H9 (cell line): Measurements from ENCODE around the gene PFKP. TPM values are rescaled to one million over a fixed set of nuclear protein-coding genes. Genes with fewer than 3 reads are reported as not detected.
A peak's percentile ranks its signal among the peaks of the same experiment; 100 is the strongest.

Source experiments
- DNase-seq: peaks from one replicate; pipeline ENCODE4 v3.0.0-alpha.2; 2017
- H2AFZ ChIP-seq: one replicate; pipeline ENCODE4 v1.6.1; 2013; ENCODE audit warnings: mild to moderate bottlenecking, low read length, control low read depth, moderate library complexity
- H2AK5ac ChIP-seq: 2 replicates; pipeline ENCODE4 v1.6.1; 2013; ENCODE audit warnings: low read length, control low read depth, mixed read lengths; ENCODE audit not compliant: insufficient read length
- H2BK120ac ChIP-seq: one replicate; pipeline ENCODE4 v1.6.1; 2013; ENCODE audit warnings: low read depth, mild to moderate bottlenecking, low read length, control low read depth, inconsistent platforms; ENCODE audit not compliant: poor library complexity, severe bottlenecking
- H2BK12ac ChIP-seq: 2 replicates; pipeline ENCODE4 v1.6.1; 2013; ENCODE audit warnings: low read length, control low read depth, mixed read lengths, low read depth; ENCODE audit not compliant: insufficient read length
- H2BK15ac ChIP-seq: 2 replicates; pipeline ENCODE4 v1.6.1; 2013; ENCODE audit warnings: low read depth, low read length, control low read depth
- H2BK20ac ChIP-seq: one replicate; pipeline ENCODE4 v1.6.1; 2013; ENCODE audit warnings: low read depth, mild to moderate bottlenecking, low read length, control low read depth, inconsistent platforms; ENCODE audit not compliant: poor library complexity, severe bottlenecking
- H2BK5ac ChIP-seq: 2 replicates; pipeline ENCODE4 v1.6.1; 2013; ENCODE audit warnings: low read length, control low read depth, mixed read lengths; ENCODE audit not compliant: insufficient read length
- H3K14ac ChIP-seq: 2 replicates; pipeline ENCODE4 v1.6.1; 2013; ENCODE audit warnings: low read length, control low read depth; ENCODE audit not compliant: insufficient read depth
- H3K18ac ChIP-seq: 2 replicates; pipeline ENCODE4 v1.6.1; 2013; ENCODE audit warnings: low read depth, mild to moderate bottlenecking, mixed read lengths, low read length, control low read depth; ENCODE audit not compliant: insufficient read length
- H3K23ac ChIP-seq: 2 replicates; pipeline ENCODE4 v1.6.1; 2013; ENCODE audit warnings: low read length, control low read depth, mixed read lengths, low read depth; ENCODE audit not compliant: insufficient read length
- H3K23me2 ChIP-seq: 2 replicates; pipeline ENCODE4 v1.6.1; 2013; ENCODE audit warnings: low read depth, mild to moderate bottlenecking, mixed read lengths, low read length, control low read depth; ENCODE audit not compliant: insufficient read length, poor library complexity, severe bottlenecking
- H3K27ac ChIP-seq: 2 replicates; pipeline ENCODE4 v1.5.1; 2013; ENCODE audit warnings: low read length, control low read depth, mixed read lengths, low read depth; ENCODE audit not compliant: insufficient read length
- H3K27me3 ChIP-seq: 2 replicates; pipeline ENCODE4 v1.6.1; 2013; ENCODE audit warnings: low read length, control low read depth, inconsistent platforms; ENCODE audit not compliant: insufficient read depth
- H3K4ac ChIP-seq: 2 replicates; pipeline ENCODE4 v1.6.1; 2013; ENCODE audit warnings: low read depth, mild to moderate bottlenecking, control low read depth, inconsistent platforms, low read length, moderate library complexity
- H3K4me1 ChIP-seq: 2 replicates; pipeline ENCODE4 v1.6.1; 2013; ENCODE audit warnings: low read length, control low read depth, inconsistent platforms; ENCODE audit not compliant: insufficient read depth
- H3K4me2 ChIP-seq: 2 replicates; pipeline ENCODE4 v1.6.1; 2013; ENCODE audit warnings: low read length, control low read depth, mixed read lengths; ENCODE audit not compliant: insufficient read length, insufficient read depth
- H3K56ac ChIP-seq: 2 replicates; pipeline ENCODE4 v1.6.1; 2013; ENCODE audit warnings: low read depth, mild to moderate bottlenecking, mixed read lengths, low read length, control low read depth; ENCODE audit not compliant: insufficient read length
- H3K79me1 ChIP-seq: 2 replicates; pipeline ENCODE4 v1.6.1; 2013; ENCODE audit warnings: low read depth, mild to moderate bottlenecking, moderate library complexity, low read length, control low read depth, inconsistent platforms; ENCODE audit not compliant: insufficient read depth, poor library complexity, severe bottlenecking
- H3K79me2 ChIP-seq: 2 replicates; pipeline ENCODE4 v1.6.1; 2013; ENCODE audit warnings: low read length, control low read depth, inconsistent platforms; ENCODE audit not compliant: insufficient read depth
- H3K9ac ChIP-seq: 2 replicates; pipeline ENCODE4 v1.6.1; 2013; ENCODE audit warnings: low read length, control low read depth, mixed read lengths; ENCODE audit not compliant: insufficient read length; ENCODE audit errors: extremely low read depth
- H3K9me3 ChIP-seq: one replicate; pipeline ENCODE4 v1.6.1; 2013; ENCODE audit warnings: low read depth, low read length, inconsistent platforms; ENCODE audit not compliant: control insufficient read depth
- H3T11ph ChIP-seq: one replicate; pipeline ENCODE4 v1.6.1; 2013; ENCODE audit warnings: mild to moderate bottlenecking, low read length, control low read depth, inconsistent platforms
- H4K20me1 ChIP-seq: one replicate; pipeline ENCODE4 v1.6.1; 2013; ENCODE audit not compliant: control insufficient read depth, insufficient read length, insufficient read depth
- H4K5ac ChIP-seq: 2 replicates; pipeline ENCODE4 v1.6.1; 2013; ENCODE audit warnings: low read depth, mild to moderate bottlenecking, mixed read lengths, low read length, control low read depth; ENCODE audit not compliant: insufficient read length
- H4K8ac ChIP-seq: replicated peaks from 2 replicates; pipeline ENCODE4 v1.6.1; 2013; ENCODE audit warnings: low read length, control low read depth, mixed read lengths, low read depth; ENCODE audit not compliant: insufficient read length
- H4K91ac ChIP-seq: 2 replicates; pipeline ENCODE4 v1.6.1; 2013; ENCODE audit warnings: low read depth, mild to moderate bottlenecking, moderate library complexity, mixed read lengths, low read length, control low read depth; ENCODE audit not compliant: insufficient read length
- H3K27ac Mint-ChIP-seq, 3 experiments: 2 replicates in 2 of 3; 3 replicates in 1 of 3; pipeline ENCODE4 v1.8.0; 2020 to 2021; ENCODE audit warnings: mixed read lengths in 3 of 3, mild to moderate bottlenecking in 1 of 3, moderate library complexity in 1 of 3
- H3K27me3 Mint-ChIP-seq: 2 replicates; pipeline ENCODE4 v1.8.0; 2021; ENCODE audit warnings: low read depth, mild to moderate bottlenecking, moderate library complexity, mixed read lengths
- H3K36me3 Mint-ChIP-seq, 3 experiments: 2 replicates in 2 of 3; 3 replicates in 1 of 3; pipeline ENCODE4 v1.8.0; 2020 to 2021; ENCODE audit warnings: low read depth in 3 of 3, mixed read lengths in 3 of 3; ENCODE audit not compliant: insufficient read depth in 1 of 3
- H3K4me1 Mint-ChIP-seq, 2 experiments: 2 replicates each; pipeline ENCODE4 v1.8.0; 2020; ENCODE audit warnings: mixed read lengths in 2 of 2
- H3K4me3 Mint-ChIP-seq, 2 experiments: 2 replicates in 1 of 2; 3 replicates in 1 of 2; pipeline ENCODE4 v1.8.0; 2020 to 2021; ENCODE audit warnings: mild to moderate bottlenecking in 2 of 2, mixed read lengths in 2 of 2, moderate library complexity in 1 of 2
- H3K9me3 Mint-ChIP-seq, 2 experiments: 2 replicates in 1 of 2; 3 replicates in 1 of 2; pipeline ENCODE4 v1.8.0; 2020; ENCODE audit warnings: mild to moderate bottlenecking in 2 of 2, mixed read lengths in 2 of 2, moderate library complexity in 1 of 2
- WGBS: extraction: QIAGEN DNeasy Blood & Tissue Kit; methylation state at CpG from one replicate; pipeline ENCODE4 v1.1.7; 2013; ENCODE audit warnings: missing lambda C conversion rate, low lambda C conversion rate, mixed read lengths; ENCODE audit not compliant: insufficient read length; ENCODE audit errors: extremely low coverage; 5-methylcytosine and 5-hydroxymethylcytosine counted together
- total RNA-seq: library from RNA; stranded (reverse); gene quantifications from 2 replicates; pipeline ENCODE4 v1.2.1, GENCODE V29; 2021
- TF ChIP-seq, protein P1 (sequence below): fragments of 200-600 bp; sonication (generic); conservative IDR thresholded peaks from 3 replicates; pipeline ENCODE4 v1.8.0; 2021; ENCODE audit warnings: antibody characterized with exemption, mild to moderate bottlenecking

The PFKP gene
- total RNA-seq, 1 experiment from 2014 or later, result 145 TPM

DNA sequence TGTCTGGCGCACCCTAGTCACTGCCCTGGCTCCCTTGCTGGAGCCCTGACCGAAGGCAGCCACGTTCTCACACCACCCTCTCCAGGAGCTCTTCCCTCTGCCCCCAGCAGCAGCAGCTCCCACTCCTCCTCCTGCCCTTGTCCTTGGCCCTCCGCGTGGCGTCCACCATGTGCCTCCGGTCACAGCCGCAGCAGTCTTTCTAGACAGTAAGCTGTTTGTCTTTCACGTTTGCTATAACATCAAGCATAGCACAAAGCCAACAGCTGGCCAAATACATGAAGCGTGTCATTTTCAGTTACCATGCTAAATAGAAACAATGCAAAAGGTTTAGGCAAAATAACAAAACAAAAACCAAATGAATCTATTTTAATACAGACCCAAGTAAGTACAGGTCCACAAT lies 101.9 kb downstream of the PFKP start:
- no peak overlapping the region for H3K4me2 ChIP-seq
- no peaks in the 10 kb centered on the region for H3K79me1 ChIP-seq
- no peak overlapping the region for H2BK5ac ChIP-seq
- no peak overlapping the region for H2BK20ac ChIP-seq
- Mint-ChIP-seq H3K4me1 (peaks cover 2 to 11% of the 10 kb centered on the region in 2 experiments), H3K36me3 (peaks cover 6 to 38% (median 37%) of the 10 kb centered on the region in 3 experiments; a peak in 6 of 7 replicates), H3K4me3 (no peak overlapping the region; a peak in 1 of 5 replicates), H3K9me3 (no peaks in the 10 kb centered on the region), H3K27ac (0 out of 7 replicates have a peak overlapping the region, but pooled peaks of 1 of the 3 experiments have one; percentile 9), H3K27me3 (no peaks in the 10 kb centered on the region)
- no peak overlapping the region for H3T11ph ChIP-seq
- no peak overlapping the region for H4K5ac ChIP-seq
- H3K18ac ChIP-seq, result no peak overlapping the region
- H3K23me2 ChIP-seq, result peaks cover 4% of the 10 kb centered on the region
- H3K4me1 ChIP-seq, result 0 out of 2 replicates have a peak, but pooled peaks cover 4% of the 10 kb centered on the region
- H3K27ac ChIP-seq, result no peak overlapping the region
- H3K9ac ChIP-seq, result no peak overlapping the region
- no peak for DNase-seq
- no peak overlapping the region for H3K14ac ChIP-seq
- no peak overlapping the region for H2BK12ac ChIP-seq
- no peaks in the 10 kb centered on the region for H3K79me2 ChIP-seq
- H4K8ac ChIP-seq, result no peak overlapping the region
- no peak overlapping the region for H2BK120ac ChIP-seq
- H2BK15ac ChIP-seq, result no peak overlapping the region
- no peak overlapping the region for H2AFZ ChIP-seq
- H3K27me3 ChIP-seq, result no peaks in the 10 kb centered on the region
- H4K91ac ChIP-seq, result no peak overlapping the region
- TF ChIP-seq, protein P1, sequence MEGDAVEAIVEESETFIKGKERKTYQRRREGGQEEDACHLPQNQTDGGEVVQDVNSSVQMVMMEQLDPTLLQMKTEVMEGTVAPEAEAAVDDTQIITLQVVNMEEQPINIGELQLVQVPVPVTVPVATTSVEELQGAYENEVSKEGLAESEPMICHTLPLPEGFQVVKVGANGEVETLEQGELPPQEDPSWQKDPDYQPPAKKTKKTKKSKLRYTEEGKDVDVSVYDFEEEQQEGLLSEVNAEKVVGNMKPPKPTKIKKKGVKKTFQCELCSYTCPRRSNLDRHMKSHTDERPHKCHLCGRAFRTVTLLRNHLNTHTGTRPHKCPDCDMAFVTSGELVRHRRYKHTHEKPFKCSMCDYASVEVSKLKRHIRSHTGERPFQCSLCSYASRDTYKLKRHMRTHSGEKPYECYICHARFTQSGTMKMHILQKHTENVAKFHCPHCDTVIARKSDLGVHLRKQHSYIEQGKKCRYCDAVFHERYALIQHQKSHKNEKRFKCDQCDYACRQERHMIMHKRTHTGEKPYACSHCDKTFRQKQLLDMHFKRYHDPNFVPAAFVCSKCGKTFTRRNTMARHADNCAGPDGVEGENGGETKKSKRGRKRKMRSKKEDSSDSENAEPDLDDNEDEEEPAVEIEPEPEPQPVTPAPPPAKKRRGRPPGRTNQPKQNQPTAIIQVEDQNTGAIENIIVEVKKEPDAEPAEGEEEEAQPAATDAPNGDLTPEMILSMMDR, result no peak
- no peaks in the 10 kb centered on the region for H3K9me3 ChIP-seq
- no peak overlapping the region for H3K23ac ChIP-seq
- no peaks in the 10 kb centered on the region for H4K20me1 ChIP-seq
- H2AK5ac ChIP-seq, result no peak overlapping the region
- no peak overlapping the region for H3K56ac ChIP-seq
- H3K4ac ChIP-seq, result no peak overlapping the region
- WGBS, result no CpG with 5 or more reads among the region's 10 CpGs
